HCT116 (cell line): ENCODE measurements around the gene MCEE. TPM values are rescaled to one million over a fixed set of nuclear protein-coding genes. Genes with fewer than 3 reads are reported as not detected.

Experiments
- ATAC-seq: fragments of 200-7000 bp; cut with Tn5 transposase; 2 replicates; pipeline ENCODE4 v1.9.1; 2020; ENCODE audit warnings: mild to moderate bottlenecking, moderate library complexity
- BruUV-seq: library from RNA; stranded (reverse); fragments of 400-500 nt; replicated peaks from 2 replicates; lab custom pipeline; 2021; lab: Mats Ljungman, UMichigan
- CTCF ChIA-PET: fragments of 300-600 bp; sonication (Branson Sonifier 250); formaldehyde crosslinking; loops from one replicate; lab custom pipeline; 2021; ENCODE audit warnings: antibody characterized with exemption; lab: Charles Lee
- POLR2A ChIA-PET: fragments of 300-600, 350-600 bp; sonication (Branson Sonifier 250); formaldehyde crosslinking; loops from one replicate; lab custom pipeline; 2021; ENCODE audit warnings: antibody characterized with exemption; lab: Charles Lee
- RAD21 ChIA-PET, 2 experiments: fragments of 300-600 bp; sonication (Branson Sonifier 250); formaldehyde crosslinking; loops; one replicate each; lab custom pipeline; 2023; ENCODE audit warnings: low total read pairs in 2 of 2; ENCODE audit not compliant: uncharacterized antibody in 2 of 2, unreplicated experiment in 2 of 2, low non-redundant PET in 1 of 2; lab: Charles Lee
- DNase-seq: peaks from one replicate; pipeline ENCODE4 v3.0.0-alpha.2; 2010; ENCODE audit warnings: low read depth, low spot score
- H2AFZ ChIP-seq: fragments of 200-600 bp; shearing (Covaris generic), sonication (generic); 2 replicates; pipeline ENCODE4 v1.6.1; 2017; ENCODE audit warnings: low read depth, mixed run types, mixed read lengths, antibody characterized with exemption, low read length; ENCODE audit not compliant: poor library complexity, severe bottlenecking
- H3K27ac ChIP-seq: 2 replicates; pipeline ENCODE4 v1.5.1; 2012; ENCODE audit warnings: low read depth, low read length
- H3K27me3 ChIP-seq: fragments of 200-600 bp; sonication (generic); 2 replicates; pipeline ENCODE4 v1.6.1; 2016; ENCODE audit warnings: mixed run types, low read length, mixed read lengths; ENCODE audit not compliant: insufficient read depth
- H3K36me3 ChIP-seq, 2 experiments: fragments of 200-500 bp in 1 of 2; fragments of 200-600 bp in 1 of 2; sonication (Bioruptor generic) in 1 of 2; sonication (generic) in 1 of 2; 2 replicates each; pipeline versions ENCODE4 v1.5.1 to v1.6.1; 2014 to 2016; ENCODE audit warnings: low read length in 2 of 2, inconsistent platforms in 1 of 2, mixed read lengths in 1 of 2, mixed run types in 1 of 2; ENCODE audit not compliant: insufficient read depth in 2 of 2, control insufficient read depth in 1 of 2
- H3K4me1 ChIP-seq, 2 experiments: fragments of 200-600 bp in 1 of 2; sonication (generic) in 1 of 2; 2 replicates each; pipeline versions ENCODE4 v1.5.1 to v1.6.1; 2012 to 2017; ENCODE audit warnings: low read length in 2 of 2, inconsistent platforms in 1 of 2, mild to moderate bottlenecking in 1 of 2, mixed read lengths in 1 of 2, mixed run types in 1 of 2, moderate library complexity in 1 of 2; ENCODE audit not compliant: insufficient read depth in 2 of 2, control insufficient read depth in 1 of 2
- H3K4me2 ChIP-seq: fragments of 200-600 bp; sonication (generic); 2 replicates; pipeline ENCODE4 v1.6.1; 2017; ENCODE audit warnings: mixed run types, low read length, mixed read lengths
- H3K4me3 ChIP-seq, 2 experiments: fragments of 200-600 bp in 1 of 2; sonication (generic) in 1 of 2; replicated peaks in 1 of 2; 2 replicates each; pipeline ENCODE4 v1.5.1; 2011 to 2016; ENCODE audit warnings: low read length in 2 of 2, control low read depth in 1 of 2, low read depth in 1 of 2, mild to moderate bottlenecking in 1 of 2, mixed read lengths in 1 of 2, mixed run types in 1 of 2
- H3K79me2 ChIP-seq: fragments of 200-600 bp; sonication (generic); 2 replicates; pipeline ENCODE4 v1.6.1; 2017; ENCODE audit warnings: mild to moderate bottlenecking, mixed run types, low read length, moderate library complexity, mixed read lengths; ENCODE audit not compliant: insufficient read depth
- H3K9ac ChIP-seq: fragments of 200-600 bp; sonication (generic); 2 replicates; pipeline ENCODE4 v1.6.1; 2016; ENCODE audit warnings: low read length, mixed read lengths
- H3K9me2 ChIP-seq: fragments of 200-600 bp; sonication (generic), shearing (Covaris generic); 2 replicates; pipeline ENCODE4 v1.6.1; 2017; ENCODE audit warnings: mixed run types, mild to moderate bottlenecking, moderate library complexity; ENCODE audit not compliant: insufficient read depth
- H3K9me3 ChIP-seq, 2 experiments: fragments of 200-500 bp in 1 of 2; fragments of 200-600 bp in 1 of 2; sonication (Bioruptor generic) in 1 of 2; sonication (generic) in 1 of 2; 2 replicates each; pipeline ENCODE4 v1.6.1; 2014 to 2017; ENCODE audit warnings: low read length in 2 of 2, mixed read lengths in 2 of 2, inconsistent platforms in 1 of 2, low read depth in 1 of 2, mild to moderate bottlenecking in 1 of 2, mixed run types in 1 of 2, moderate library complexity in 1 of 2; ENCODE audit not compliant: control insufficient read depth in 1 of 2, insufficient read depth in 1 of 2
- H4K20me1 ChIP-seq: fragments of 200-600 bp; sonication (generic), shearing (Covaris generic); 2 replicates; pipeline ENCODE4 v1.6.1; 2017; ENCODE audit warnings: mixed run types, mild to moderate bottlenecking, moderate library complexity; ENCODE audit not compliant: insufficient read depth
- CBX3 ChIP-seq: IDR thresholded peaks from 2 replicates; pipeline ENCODE4 v1.6.1; 2012; ENCODE audit warnings: low read depth
- CEBPB ChIP-seq: IDR thresholded peaks from 2 replicates; pipeline ENCODE4 v1.6.1; 2012; ENCODE audit warnings: low read depth
- EGR1 ChIP-seq: IDR thresholded peaks from 2 replicates; pipeline ENCODE4 v1.6.1; 2012; ENCODE audit warnings: low read depth
- ELF1 ChIP-seq: IDR thresholded peaks from 2 replicates; pipeline ENCODE4 v1.6.1; 2012; ENCODE audit warnings: low read depth, borderline replicate concordance
- EZH2phosphoT487 ChIP-seq: fragments of 200-600 bp; IDR thresholded peaks from 2 replicates; pipeline ENCODE4 v1.6.1; 2018; ENCODE audit warnings: antibody characterized with exemption, borderline replicate concordance
- POLR2A ChIP-seq: IDR thresholded peaks from 2 replicates; pipeline ENCODE4 v1.7.0; 2011; ENCODE audit warnings: borderline replicate concordance; ENCODE audit not compliant: insufficient read depth, insufficient read length; ENCODE audit errors: extremely low read depth
- RAD21 ChIP-seq: IDR thresholded peaks from 2 replicates; pipeline ENCODE4 v1.6.1; 2012; ENCODE audit warnings: low read depth, mild to moderate bottlenecking
- SP1 ChIP-seq: IDR thresholded peaks from 2 replicates; pipeline ENCODE4 v1.6.1; 2012; ENCODE audit warnings: low read depth
- TCF7L2 ChIP-seq: IDR thresholded peaks from 2 replicates; pipeline ENCODE4 v1.7.0; 2011; ENCODE audit warnings: borderline replicate concordance, inconsistent platforms; ENCODE audit not compliant: insufficient read depth, insufficient read length; ENCODE audit errors: extremely low read depth
- YY1 ChIP-seq: IDR thresholded peaks from 2 replicates; pipeline ENCODE4 v1.6.1; 2011; ENCODE audit warnings: low read length, low read depth, moderate library complexity, mild to moderate bottlenecking; ENCODE audit not compliant: insufficient replicate concordance; ENCODE audit errors: extremely low read depth
- ZNF274 ChIP-seq: fragments of 200-500 bp; sonication (Bioruptor generic); IDR thresholded peaks from 2 replicates; pipeline ENCODE4 v1.6.1; 2014; ENCODE audit warnings: mild to moderate bottlenecking, low read depth, low read length, inconsistent platforms
- intact Hi-C: fragments of 100-400 bp; cut with micrococcal nuclease; formaldehyde crosslinking; loops from 2 replicates; pipeline ENCODE4 v1.10.0; 2022
- total RNA-seq: library from RNA; stranded (reverse); gene quantifications from one replicate; pipeline ENCODE4 v1.2.1, GENCODE V29; 2021; ENCODE audit not compliant: unreplicated experiment
- TF ChIP-seq, protein P1 (sequence below): IDR thresholded peaks from 2 replicates; pipeline ENCODE4 v1.6.1; 2011; ENCODE audit warnings: mild to moderate bottlenecking, low read length, moderate library complexity; ENCODE audit not compliant: insufficient replicate concordance; ENCODE audit errors: extremely low read depth
- TF ChIP-seq, protein P2 (sequence below): IDR thresholded peaks from 2 replicates; pipeline ENCODE4 v1.6.1; 2012; ENCODE audit warnings: low read depth

Gene MCEE
- total RNA-seq, 1 experiment from 2014 or later, result 9.0 TPM

DNA sequence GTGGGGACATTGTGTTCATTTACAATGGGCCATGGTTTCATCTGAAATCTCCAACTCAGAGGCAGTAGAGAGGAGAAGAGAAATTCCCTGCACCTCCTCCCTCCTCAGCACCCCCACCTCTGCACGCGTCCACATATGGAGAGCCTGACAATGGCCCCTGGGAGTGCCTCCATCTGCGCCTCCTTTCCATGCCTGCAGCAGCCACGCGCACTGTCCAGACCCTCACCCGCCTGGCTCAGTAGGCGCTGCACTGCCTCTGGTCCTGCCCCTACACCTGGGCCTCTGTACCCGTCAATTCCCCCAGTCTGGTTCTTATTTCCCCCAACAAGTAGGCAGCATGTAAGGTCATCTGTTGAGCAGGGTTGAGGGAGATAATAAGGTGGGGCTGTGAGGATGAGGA lies 24.2 kb upstream of the MCEE start:
- no peak for DNase-seq
- no peak overlapping the region for H3K4me2 ChIP-seq
- no peak overlapping the region for H3K4me3 ChIP-seq
- POLR2A ChIA-PET, result no interaction called here
- ATAC-seq, result no peak
- peaks cover 5 to 7% of the 10 kb centered on the region in 2 experiments; a peak in 3 of 4 replicates for H3K36me3 ChIP-seq
- TF ChIP-seq EGR1 (no peak), YY1 (no peak), RAD21 (no peak), EZH2phosphoT487 (no peak), TCF7L2 (no peak), POLR2A (no peak)
- H4K20me1 ChIP-seq, result no peaks in the 10 kb centered on the region
- H3K4me1 ChIP-seq, result no peaks in the 10 kb centered on the region
- H3K9me2 ChIP-seq, result no peaks in the 10 kb centered on the region
- CTCF ChIA-PET, result interaction anchor here (0.9 to 3.5 kb wide), 5 partner anchors 54 to 170 kb away, joined by 3 to 17 read pairs (median 5); no protein-coding TSS in a partner anchor
- RAD21 ChIA-PET, result interaction anchor here in 1 of 2 experiments (0.7 to 1.6 kb wide), 2 partner anchors 73 to 131 kb away, joined by 3 to 5 read pairs; partner anchors contain the start of gene PAIP2B
- intact Hi-C loops, result no loop called here
- no peaks in the 10 kb centered on the region for H3K9me3 ChIP-seq
- H3K79me2 ChIP-seq, result no peaks in the 10 kb centered on the region
- H3K27me3 ChIP-seq, result no peaks in the 10 kb centered on the region
- no peak overlapping the region for H3K9ac ChIP-seq
- no peak overlapping the region for H3K27ac ChIP-seq
- BruUV-seq, result no TSS peak
- no peak overlapping the region for H2AFZ ChIP-seq

DNA sequence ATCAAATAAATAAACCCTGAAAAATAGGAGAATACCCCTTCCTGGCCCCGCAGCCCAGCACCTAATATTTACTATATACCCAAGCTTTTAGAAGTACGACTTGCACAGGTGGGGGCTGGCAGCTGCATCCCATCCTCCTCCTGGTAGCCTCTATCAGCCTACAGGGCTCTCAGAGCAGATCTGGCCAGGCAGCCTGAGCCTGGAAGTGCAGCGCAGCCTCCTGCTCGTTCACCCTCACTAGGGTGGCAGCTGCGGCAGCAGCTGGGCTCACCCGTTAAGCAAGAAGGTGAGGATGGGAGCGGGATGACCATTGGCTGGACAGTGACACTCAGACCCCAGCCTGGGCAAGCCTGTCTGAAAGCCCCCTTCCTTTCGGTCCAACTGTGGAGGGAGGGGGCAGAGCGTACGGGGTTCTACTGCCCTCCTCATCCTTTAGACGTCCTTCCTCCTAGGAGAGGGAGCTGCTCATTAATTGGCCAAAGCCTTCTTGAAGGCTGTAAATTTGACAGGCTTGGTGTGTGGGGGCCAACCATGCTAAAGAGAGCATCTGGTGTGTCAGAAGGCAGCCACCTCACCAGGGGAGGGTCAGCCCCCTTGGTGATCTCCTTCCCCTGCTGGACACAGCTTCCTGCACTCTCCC lies 23.7 kb upstream of the MCEE start:
- no peak for ATAC-seq
- intact Hi-C loops, result no loop called here
- Histone ChIP-seq H3K36me3 (peaks cover 11 to 13% of the 10 kb centered on the region in 2 experiments), H4K20me1 (no peaks in the 10 kb centered on the region), H3K79me2 (no peaks in the 10 kb centered on the region), H3K27ac (no peak overlapping the region), H3K4me2 (no peak overlapping the region), H3K9me2 (no peaks in the 10 kb centered on the region), H3K9me3 (no peaks in the 10 kb centered on the region), H3K9ac (no peak overlapping the region), H2AFZ (no peak overlapping the region), H3K4me3 (no peak overlapping the region), H3K27me3 (no peaks in the 10 kb centered on the region), H3K4me1 (no peaks in the 10 kb centered on the region)
- RAD21 ChIA-PET, result no interaction called here
- BruUV-seq, result no TSS peak
- no peak for DNase-seq
- CTCF ChIA-PET, result interaction anchor here (1.4 kb wide), 1 partner anchor 131 kb away, joined by 5 read pairs; no protein-coding TSS in a partner anchor
- POLR2A ChIA-PET, result no interaction called here
- TF ChIP-seq, protein P1, sequence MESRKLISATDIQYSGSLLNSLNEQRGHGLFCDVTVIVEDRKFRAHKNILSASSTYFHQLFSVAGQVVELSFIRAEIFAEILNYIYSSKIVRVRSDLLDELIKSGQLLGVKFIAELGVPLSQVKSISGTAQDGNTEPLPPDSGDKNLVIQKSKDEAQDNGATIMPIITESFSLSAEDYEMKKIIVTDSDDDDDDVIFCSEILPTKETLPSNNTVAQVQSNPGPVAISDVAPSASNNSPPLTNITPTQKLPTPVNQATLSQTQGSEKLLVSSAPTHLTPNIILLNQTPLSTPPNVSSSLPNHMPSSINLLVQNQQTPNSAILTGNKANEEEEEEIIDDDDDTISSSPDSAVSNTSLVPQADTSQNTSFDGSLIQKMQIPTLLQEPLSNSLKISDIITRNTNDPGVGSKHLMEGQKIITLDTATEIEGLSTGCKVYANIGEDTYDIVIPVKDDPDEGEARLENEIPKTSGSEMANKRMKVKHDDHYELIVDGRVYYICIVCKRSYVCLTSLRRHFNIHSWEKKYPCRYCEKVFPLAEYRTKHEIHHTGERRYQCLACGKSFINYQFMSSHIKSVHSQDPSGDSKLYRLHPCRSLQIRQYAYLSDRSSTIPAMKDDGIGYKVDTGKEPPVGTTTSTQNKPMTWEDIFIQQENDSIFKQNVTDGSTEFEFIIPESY, result no peak
- TF ChIP-seq, protein P2, sequence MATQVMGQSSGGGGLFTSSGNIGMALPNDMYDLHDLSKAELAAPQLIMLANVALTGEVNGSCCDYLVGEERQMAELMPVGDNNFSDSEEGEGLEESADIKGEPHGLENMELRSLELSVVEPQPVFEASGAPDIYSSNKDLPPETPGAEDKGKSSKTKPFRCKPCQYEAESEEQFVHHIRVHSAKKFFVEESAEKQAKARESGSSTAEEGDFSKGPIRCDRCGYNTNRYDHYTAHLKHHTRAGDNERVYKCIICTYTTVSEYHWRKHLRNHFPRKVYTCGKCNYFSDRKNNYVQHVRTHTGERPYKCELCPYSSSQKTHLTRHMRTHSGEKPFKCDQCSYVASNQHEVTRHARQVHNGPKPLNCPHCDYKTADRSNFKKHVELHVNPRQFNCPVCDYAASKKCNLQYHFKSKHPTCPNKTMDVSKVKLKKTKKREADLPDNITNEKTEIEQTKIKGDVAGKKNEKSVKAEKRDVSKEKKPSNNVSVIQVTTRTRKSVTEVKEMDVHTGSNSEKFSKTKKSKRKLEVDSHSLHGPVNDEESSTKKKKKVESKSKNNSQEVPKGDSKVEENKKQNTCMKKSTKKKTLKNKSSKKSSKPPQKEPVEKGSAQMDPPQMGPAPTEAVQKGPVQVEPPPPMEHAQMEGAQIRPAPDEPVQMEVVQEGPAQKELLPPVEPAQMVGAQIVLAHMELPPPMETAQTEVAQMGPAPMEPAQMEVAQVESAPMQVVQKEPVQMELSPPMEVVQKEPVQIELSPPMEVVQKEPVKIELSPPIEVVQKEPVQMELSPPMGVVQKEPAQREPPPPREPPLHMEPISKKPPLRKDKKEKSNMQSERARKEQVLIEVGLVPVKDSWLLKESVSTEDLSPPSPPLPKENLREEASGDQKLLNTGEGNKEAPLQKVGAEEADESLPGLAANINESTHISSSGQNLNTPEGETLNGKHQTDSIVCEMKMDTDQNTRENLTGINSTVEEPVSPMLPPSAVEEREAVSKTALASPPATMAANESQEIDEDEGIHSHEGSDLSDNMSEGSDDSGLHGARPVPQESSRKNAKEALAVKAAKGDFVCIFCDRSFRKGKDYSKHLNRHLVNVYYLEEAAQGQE, result no peak
- TF ChIP-seq YY1 (no peak), POLR2A (no peak), SP1 (no peak), CEBPB (no peak), CBX3 (no peak), ELF1 (no peak), RAD21 (no peak), EGR1 (no peak), ZNF274 (no peak)
